Activated CD4-positive, alpha-beta T cell treated with anti-CD3 and anti-CD28 coated beads for 1 hour (primary cell): ENCODE data around the gene C14orf180.
"Not testable (repeated sequence)": the region's sequence is repeated elsewhere in the genome, so short reads cannot be mapped to it uniquely, and the experiment has no call there.

Source experiments
- DNase-seq: peaks from one replicate; pipeline ENCODE4 v3.0.0-alpha.2; 2020

C14orf180 gene

GRCh38 chr14:104633276-104634137, 53.9 kb downstream of the C14orf180 start:
- DNase-seq: no peak

GRCh38 chr14:104634138-104634760, 54.7 kb downstream of the C14orf180 start:
- DNase-seq: no peak

DNA sequence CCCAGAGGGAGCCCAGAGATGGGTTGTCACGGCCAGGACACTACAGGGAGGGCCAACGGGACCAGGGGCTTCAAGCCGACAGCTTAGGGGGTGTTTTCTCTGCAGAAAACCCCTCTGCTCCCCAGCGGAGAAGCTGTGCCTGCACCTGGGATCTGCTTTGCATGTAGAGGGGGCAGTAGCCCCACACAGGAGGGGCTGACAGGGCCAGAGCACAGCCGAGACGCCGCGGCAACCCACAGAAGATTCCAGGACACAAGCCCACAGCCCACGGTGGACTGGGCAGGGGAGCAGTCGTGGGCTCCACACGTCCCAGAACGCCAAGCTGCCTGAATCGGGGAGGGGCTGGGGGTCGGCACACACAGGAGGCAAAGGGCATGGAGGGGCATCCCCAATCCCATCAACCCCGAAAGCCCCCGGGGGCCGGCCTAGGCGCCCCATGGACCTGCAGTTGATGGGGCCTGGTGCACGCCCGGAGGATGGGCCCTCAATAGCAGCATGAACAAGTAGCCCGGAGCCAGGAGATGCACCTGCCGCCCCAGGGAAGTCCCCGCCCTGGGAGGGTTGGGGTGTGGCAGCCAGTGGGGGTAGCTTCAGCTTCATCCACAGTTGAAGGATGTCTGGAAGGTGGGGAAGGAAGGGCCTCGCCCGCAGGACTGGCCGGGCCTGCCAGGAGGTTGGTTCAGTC, 55.5 kb downstream of the C14orf180 start:
- no peak for DNase-seq

GRCh38 chr14:104635717-104636116, 56.2 kb downstream of the C14orf180 start:
- no peak for DNase-seq

GRCh38 chr14:104636131-104636530, 56.6 kb downstream of the C14orf180 start:
- DNase-seq: no peak

DNA sequence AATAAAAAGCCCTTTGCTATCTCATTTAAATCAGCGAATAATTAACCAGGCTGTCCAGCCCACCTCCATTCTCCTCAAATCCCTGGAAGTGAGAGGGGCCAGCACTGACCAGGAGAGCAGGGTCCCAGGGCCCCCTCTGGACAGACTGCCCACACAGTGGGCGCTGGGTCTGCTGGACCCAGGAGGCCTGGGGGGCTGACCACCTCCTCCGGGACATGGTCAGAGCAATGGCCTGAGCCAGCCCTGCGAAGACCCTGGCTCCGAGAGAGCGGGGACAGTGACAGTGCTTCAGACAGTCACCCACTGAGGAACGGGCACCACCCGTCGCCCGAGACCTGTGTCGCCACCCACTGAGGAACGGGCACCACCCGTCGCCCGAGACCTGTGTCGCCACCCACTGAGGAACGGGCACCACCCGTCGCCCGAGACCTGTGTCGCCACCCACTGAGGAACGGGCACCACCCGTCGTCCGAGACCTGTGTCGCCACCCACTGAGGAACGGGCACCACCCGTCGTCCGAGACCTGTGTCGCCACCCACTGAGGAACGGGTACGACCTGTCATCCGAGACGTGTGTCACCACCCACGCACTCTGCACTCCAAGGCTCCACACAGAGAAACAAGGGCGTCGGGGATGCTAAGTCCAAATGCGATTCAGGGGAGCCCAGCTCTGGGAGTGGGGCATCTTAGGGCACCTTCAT, 57.4 kb downstream of the C14orf180 start:
- DNase-seq: not testable (repeated sequence)

DNA sequence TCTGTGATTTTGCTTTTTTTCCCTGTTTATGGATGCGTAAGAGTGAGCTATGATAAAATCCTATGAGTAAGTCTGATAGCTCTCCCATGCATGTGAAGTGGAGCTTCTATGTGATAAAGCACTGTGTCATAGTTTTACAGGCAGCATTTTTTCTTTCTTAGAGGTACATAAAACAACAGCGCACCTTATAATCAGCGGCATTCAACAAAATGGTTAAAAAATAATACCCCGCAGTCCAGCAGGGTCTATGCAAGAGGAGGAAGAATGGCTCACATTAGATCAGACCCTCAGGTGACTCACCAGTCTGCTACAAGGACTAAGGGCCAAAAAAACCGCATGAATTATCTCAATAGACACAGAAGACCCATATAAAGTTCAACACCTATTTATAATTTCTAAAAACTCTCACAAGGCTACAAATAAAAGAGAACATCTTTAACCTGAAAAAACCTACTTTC, 58.0 kb downstream of the C14orf180 start:
- no peak for DNase-seq

GRCh38 chr14:104638190-104638589, 58.6 kb downstream of the C14orf180 start:
- no peak for DNase-seq

DNA sequence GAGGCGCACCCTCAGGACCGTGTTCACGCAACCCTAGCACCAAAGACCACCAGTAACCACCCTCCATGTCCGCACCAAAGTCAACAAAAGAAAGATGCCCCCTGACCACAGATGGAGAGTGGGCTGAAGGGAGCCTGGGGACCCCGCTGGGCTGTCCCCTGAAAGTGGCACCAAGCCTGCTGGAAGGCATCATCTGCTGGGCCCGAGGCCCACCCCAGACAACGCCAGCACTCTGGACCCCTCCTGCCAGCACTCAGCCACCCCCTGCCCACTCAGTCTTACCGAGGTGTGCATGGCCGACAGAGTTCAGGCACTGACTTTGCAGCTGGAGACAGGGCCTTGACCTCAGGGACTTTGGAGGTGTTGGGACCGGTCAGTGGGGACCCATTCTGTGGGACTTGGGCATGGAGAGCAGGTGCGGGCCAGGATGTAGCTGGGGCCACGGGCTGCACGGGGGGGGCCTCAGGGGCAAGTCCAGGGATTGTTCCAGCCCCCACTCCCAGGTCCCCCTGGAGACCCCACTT, 59.4 kb downstream of the C14orf180 start:
- no peak for DNase-seq

- no peak for DNase-seq
These were observed 59.9 kb downstream of the C14orf180 start for GRCh38 chr14:104639471-104639870.
